22Rv1 (cell line): ENCODE results near the gene GTPBP4.

ENCODE experiments used
- ZFX ChIP-seq: fragments of 450-650 bp; IDR thresholded peaks from 2 replicates; pipeline ENCODE4 v1.6.1; 2017; ENCODE audit warnings: antibody characterized with exemption, borderline replicate concordance
- TF ChIP-seq, protein P1 (sequence below): fragments of 450-650 bp; IDR thresholded peaks from 2 replicates; pipeline ENCODE4 v1.5.1; 2017; ENCODE audit warnings: mild to moderate bottlenecking

GRCh38 chr10:987620-987869 is 689 bp upstream of the GTPBP4 start:
- TF ChIP-seq, protein P1, sequence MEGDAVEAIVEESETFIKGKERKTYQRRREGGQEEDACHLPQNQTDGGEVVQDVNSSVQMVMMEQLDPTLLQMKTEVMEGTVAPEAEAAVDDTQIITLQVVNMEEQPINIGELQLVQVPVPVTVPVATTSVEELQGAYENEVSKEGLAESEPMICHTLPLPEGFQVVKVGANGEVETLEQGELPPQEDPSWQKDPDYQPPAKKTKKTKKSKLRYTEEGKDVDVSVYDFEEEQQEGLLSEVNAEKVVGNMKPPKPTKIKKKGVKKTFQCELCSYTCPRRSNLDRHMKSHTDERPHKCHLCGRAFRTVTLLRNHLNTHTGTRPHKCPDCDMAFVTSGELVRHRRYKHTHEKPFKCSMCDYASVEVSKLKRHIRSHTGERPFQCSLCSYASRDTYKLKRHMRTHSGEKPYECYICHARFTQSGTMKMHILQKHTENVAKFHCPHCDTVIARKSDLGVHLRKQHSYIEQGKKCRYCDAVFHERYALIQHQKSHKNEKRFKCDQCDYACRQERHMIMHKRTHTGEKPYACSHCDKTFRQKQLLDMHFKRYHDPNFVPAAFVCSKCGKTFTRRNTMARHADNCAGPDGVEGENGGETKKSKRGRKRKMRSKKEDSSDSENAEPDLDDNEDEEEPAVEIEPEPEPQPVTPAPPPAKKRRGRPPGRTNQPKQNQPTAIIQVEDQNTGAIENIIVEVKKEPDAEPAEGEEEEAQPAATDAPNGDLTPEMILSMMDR: no peak
- no peak for TF ChIP-seq ZFX
